Keratinocyte (primary cell): Measurements from ENCODE around the gene SPACA9. TPM values are rescaled to one million over a fixed set of nuclear protein-coding genes. Genes with fewer than 3 reads are reported as not detected.

Experiments
- DNase-seq: peaks from one replicate; pipeline ENCODE4 v3.0.0-alpha.2; 2011; ENCODE audit warnings: low read depth, missing footprints, low spot score
- FAIRE-seq: peaks from 2 replicates; lab custom pipeline; 2011; peaks lifted over from hg19 to GRCh38; lab: Jason Lieb, UNC
- H2AFZ ChIP-seq: 2 replicates; pipeline ENCODE4 v1.6.0; 2012; ENCODE audit warnings: low read length, control low read depth, inconsistent platforms; ENCODE audit not compliant: control insufficient read depth
- H3K27ac ChIP-seq: 2 replicates; pipeline ENCODE4 v1.5.1; 2011; ENCODE audit warnings: low read length; ENCODE audit not compliant: control insufficient read depth, insufficient read depth
- H3K27me3 ChIP-seq: 3 replicates; pipeline ENCODE4 v1.6.0; 2011; ENCODE audit warnings: low read length; ENCODE audit not compliant: control insufficient read depth, insufficient read depth; ENCODE audit errors: extremely low read depth
- H3K36me3 ChIP-seq, 2 experiments: 2 replicates in 1 of 2; 3 replicates in 1 of 2; pipeline ENCODE4 v1.5.1; 2011; ENCODE audit warnings: low read length in 2 of 2, mild to moderate bottlenecking in 1 of 2; ENCODE audit not compliant: control insufficient read depth in 2 of 2, insufficient read depth in 2 of 2; ENCODE audit errors: extremely low read depth in 1 of 2
- H3K4me1 ChIP-seq: 3 replicates; pipeline ENCODE4 v1.5.1; 2011; ENCODE audit warnings: low read length; ENCODE audit not compliant: control insufficient read depth, insufficient read depth; ENCODE audit errors: extremely low read depth
- H3K4me2 ChIP-seq: 3 replicates; pipeline ENCODE4 v1.6.0; 2011; ENCODE audit warnings: low read depth, low read length; ENCODE audit not compliant: control insufficient read depth, insufficient read depth; ENCODE audit errors: extremely low read depth
- H3K4me3 ChIP-seq, 3 experiments: fragments of 200-600 bp in 1 of 3; sonication (generic) in 1 of 3; 2 replicates in 2 of 3; 3 replicates in 1 of 3; pipeline ENCODE4 v1.5.1; 2011 to 2016; ENCODE audit warnings: low read length in 3 of 3, mild to moderate bottlenecking in 3 of 3, control low read depth in 2 of 3, inconsistent platforms in 1 of 3, low read depth in 1 of 3, mixed read lengths in 1 of 3, mixed run types in 1 of 3, moderate library complexity in 1 of 3; ENCODE audit not compliant: control insufficient read depth in 2 of 3, insufficient read depth in 2 of 3; ENCODE audit errors: extremely low read depth in 1 of 3
- H3K79me2 ChIP-seq: 2 replicates; pipeline ENCODE4 v1.6.0; 2012; ENCODE audit warnings: low read length; ENCODE audit not compliant: control insufficient read depth, insufficient read depth
- H3K9ac ChIP-seq: 3 replicates; pipeline ENCODE4 v1.6.0; 2011; ENCODE audit warnings: low read length; ENCODE audit not compliant: control insufficient read depth, insufficient read depth; ENCODE audit errors: extremely low read depth
- H3K9me1 ChIP-seq: 3 replicates; pipeline ENCODE4 v1.6.0; 2011; ENCODE audit warnings: low read length; ENCODE audit not compliant: control insufficient read depth, insufficient read depth; ENCODE audit errors: extremely low read depth
- H3K9me3 ChIP-seq: 2 replicates; pipeline ENCODE4 v1.5.1; 2012; ENCODE audit warnings: low read depth, low read length; ENCODE audit not compliant: control insufficient read depth
- H4K20me1 ChIP-seq: 3 replicates; pipeline ENCODE4 v1.6.0; 2011; ENCODE audit warnings: low read length; ENCODE audit not compliant: control insufficient read depth, insufficient read depth; ENCODE audit errors: extremely low read depth
- EZH2 ChIP-seq: IDR thresholded peaks from one replicate; pipeline ENCODE4 v1.6.1; 2012; ENCODE audit warnings: inconsistent platforms, mild to moderate bottlenecking, low read length, moderate library complexity
- dilution Hi-C: fragments of 300-500 bp; cut with MboI; formaldehyde crosslinking; loops from one replicate; pipeline ENCODE4 v1.7.0; 2020; ENCODE audit warnings: low sequenced_read_pairs; ENCODE audit not compliant: extremely low pct_ligation_motif_present
- polyA plus RNA-seq, 5 experiments: library from polyadenylated mRNA; depleted of rRNA in 3 of 5; stranded (reverse) in 3 of 5; stranded (forward) in 1 of 5; unstranded in 1 of 5; fragments of >200 nt; gene quantifications; 1 replicate in 1 of 5; 2 replicates in 3 of 5; 3 replicates in 1 of 5; pipeline versions ENCODE4 v1.2.1 to v1.2.3, GENCODE V29; 2011 to 2012; ENCODE audit warnings: missing spikeins in 2 of 5, low read depth in 1 of 5, low replicate concordance in 1 of 5
- TF ChIP-seq, protein P1 (sequence below), 3 experiments: IDR thresholded peaks in 1 of 3; conservative IDR thresholded peaks in 1 of 3; optimal IDR thresholded peaks in 1 of 3; 2 replicates in 2 of 3; 3 replicates in 1 of 3; pipeline versions ENCODE3 to v1.5.1; 2011; ENCODE audit warnings: low read length in 3 of 3, mild to moderate bottlenecking in 3 of 3, moderate library complexity in 2 of 3, control low read depth in 1 of 3, inconsistent platforms in 1 of 3; ENCODE audit not compliant: insufficient read depth in 2 of 3; ENCODE audit errors: extremely low read depth in 1 of 3

The SPACA9 gene
- polyA plus RNA-seq, 1 donor (not counting 4 experiments of a cell fraction or from before 2014, with no cell fraction given) = 3.6 TPM

DNA sequence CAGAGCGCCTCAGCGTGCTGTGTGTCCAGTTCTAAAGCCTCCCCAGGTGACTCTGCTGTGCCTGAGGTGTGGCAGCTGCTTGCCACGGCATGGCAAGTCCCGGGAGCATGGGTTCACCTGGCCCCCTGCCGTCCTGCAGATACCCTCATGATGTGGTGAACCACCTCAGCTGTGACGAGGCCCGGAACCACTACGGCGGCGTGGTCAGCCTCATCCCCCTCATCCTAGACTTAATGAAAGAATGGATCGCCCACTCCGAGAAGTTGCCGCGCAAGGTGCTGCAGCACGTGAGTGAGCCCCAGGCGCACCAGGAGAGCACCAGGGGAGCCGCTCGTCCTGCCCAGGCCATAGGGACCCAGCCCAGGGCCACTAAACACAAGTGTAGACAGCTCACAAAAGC lies 9.5 kb downstream of the SPACA9 start:
- H3K4me1 ChIP-seq = no peaks in the 10 kb centered on the region
- H3K4me3 ChIP-seq = no peak overlapping the region
- no peaks in the 10 kb centered on the region for H4K20me1 ChIP-seq
- no peaks in the 10 kb centered on the region for H3K27me3 ChIP-seq
- peaks cover 0 to 7% of the 10 kb centered on the region in 2 experiments for H3K36me3 ChIP-seq
- H2AFZ ChIP-seq = no peak overlapping the region
- H3K9ac ChIP-seq = no peak overlapping the region
- FAIRE-seq (no peak), DNase-seq (no peak)
- dilution Hi-C loops = no loop called here
- H3K9me3 ChIP-seq = no peaks in the 10 kb centered on the region
- TF ChIP-seq, protein P1, sequence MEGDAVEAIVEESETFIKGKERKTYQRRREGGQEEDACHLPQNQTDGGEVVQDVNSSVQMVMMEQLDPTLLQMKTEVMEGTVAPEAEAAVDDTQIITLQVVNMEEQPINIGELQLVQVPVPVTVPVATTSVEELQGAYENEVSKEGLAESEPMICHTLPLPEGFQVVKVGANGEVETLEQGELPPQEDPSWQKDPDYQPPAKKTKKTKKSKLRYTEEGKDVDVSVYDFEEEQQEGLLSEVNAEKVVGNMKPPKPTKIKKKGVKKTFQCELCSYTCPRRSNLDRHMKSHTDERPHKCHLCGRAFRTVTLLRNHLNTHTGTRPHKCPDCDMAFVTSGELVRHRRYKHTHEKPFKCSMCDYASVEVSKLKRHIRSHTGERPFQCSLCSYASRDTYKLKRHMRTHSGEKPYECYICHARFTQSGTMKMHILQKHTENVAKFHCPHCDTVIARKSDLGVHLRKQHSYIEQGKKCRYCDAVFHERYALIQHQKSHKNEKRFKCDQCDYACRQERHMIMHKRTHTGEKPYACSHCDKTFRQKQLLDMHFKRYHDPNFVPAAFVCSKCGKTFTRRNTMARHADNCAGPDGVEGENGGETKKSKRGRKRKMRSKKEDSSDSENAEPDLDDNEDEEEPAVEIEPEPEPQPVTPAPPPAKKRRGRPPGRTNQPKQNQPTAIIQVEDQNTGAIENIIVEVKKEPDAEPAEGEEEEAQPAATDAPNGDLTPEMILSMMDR (optimal IDR thresholded peaks at IDR 0.05 in 1 of 3, IDR thresholded peaks at IDR 0.05 in 1 of 3, conservative IDR thresholded peaks at IDR 0.05 in 1 of 3; ENCODE audit: extremely low read depth in 1 of 3, insufficient read depth in 2 of 3, low read length in 3 of 3) = no peak
- TF ChIP-seq EZH2 = no peak
- H3K9me1 ChIP-seq = no peaks in the 10 kb centered on the region
- no peak overlapping the region for H3K27ac ChIP-seq
- no peak overlapping the region for H3K4me2 ChIP-seq
- H3K79me2 ChIP-seq = no peaks in the 10 kb centered on the region

DNA sequence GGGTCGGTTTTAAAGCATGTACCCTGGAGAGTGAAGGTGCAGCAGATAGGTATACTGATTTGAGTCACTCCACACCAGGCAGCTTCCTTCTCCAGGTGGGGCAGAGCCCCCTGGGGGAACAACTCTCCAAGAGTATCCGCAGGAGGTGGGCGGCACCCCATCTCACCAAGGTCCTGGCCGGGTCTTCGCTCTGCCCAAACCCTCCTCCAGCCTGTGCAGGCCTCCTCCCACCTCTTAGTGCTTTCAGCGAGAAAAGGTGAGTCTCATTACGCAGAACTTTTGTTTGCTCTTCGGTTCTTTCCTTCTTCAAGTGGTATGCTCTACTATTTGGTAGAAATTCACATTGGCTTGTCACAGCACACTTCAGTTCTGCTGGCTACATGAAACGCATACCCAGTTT lies 13.7 kb downstream of the SPACA9 start:
- Histone ChIP-seq H3K36me3 (peaks cover 21 to 25% of the 10 kb centered on the region in 2 experiments), H3K9me1 (peaks cover 3% of the 10 kb centered on the region), H2AFZ (no peak overlapping the region)

More for the DNA sequence above, 13.7 kb downstream of the SPACA9 start:
- H3K27ac ChIP-seq = no peak overlapping the region
- dilution Hi-C loops = no loop called here
- no peak overlapping the region for H3K4me3 ChIP-seq
- peaks cover 16% of the 10 kb centered on the region for H3K4me1 ChIP-seq
- H3K9me3 ChIP-seq = no peaks in the 10 kb centered on the region
- no peaks in the 10 kb centered on the region for H3K79me2 ChIP-seq
- H3K4me2 ChIP-seq = no peak overlapping the region
- DNase-seq = no peak
- FAIRE-seq = no peak
- H3K9ac ChIP-seq = no peak overlapping the region
- no peaks in the 10 kb centered on the region for H3K27me3 ChIP-seq
- H4K20me1 ChIP-seq = no peaks in the 10 kb centered on the region
- TF ChIP-seq EZH2 = no peak
- TF ChIP-seq, protein P1 (optimal IDR thresholded peaks at IDR 0.05 in 1 of 3, IDR thresholded peaks at IDR 0.05 in 1 of 3, conservative IDR thresholded peaks at IDR 0.05 in 1 of 3; ENCODE audit: extremely low read depth in 1 of 3, insufficient read depth in 2 of 3, low read length in 3 of 3) = no peak
